Stimulated activated CD4-positive, alpha-beta T cell treated with anti-CD3 and anti-CD28 coated beads, Interleukin-15, amount 100 ng/mL, for 1 hour (primary cell): ENCODE results near the gene DAPK3.
"Not testable (repeated sequence)": the region's sequence is repeated elsewhere in the genome, so short reads cannot be mapped to it uniquely, and the experiment has no call there.

ENCODE experiments used
- DNase-seq, 2 donors: peaks; one replicate each; pipeline ENCODE4 v3.0.0-alpha.2; 2020; ENCODE audit warnings: low read depth in 1 of 2, low spot score in 1 of 2

The DAPK3 gene

GRCh38 chr19:3979289-3979673 lies 8.4 kb upstream of the DAPK3 start:
- no peak for DNase-seq

- no peak for DNase-seq
These were observed 7.2 kb upstream of the DAPK3 start for GRCh38 chr19:3978145-3978544.

- DNase-seq: no peak
These were observed 6.6 kb upstream of the DAPK3 start for GRCh38 chr19:3977242-3978143.

- no peak for DNase-seq
These were observed 5.8 kb upstream of the DAPK3 start for GRCh38 chr19:3976495-3977241.

GRCh38 chr19:3975637-3976087 lies 4.8 kb upstream of the DAPK3 start:
- no peak for DNase-seq

GRCh38 chr19:3975144-3975543 lies 4.2 kb upstream of the DAPK3 start:
- no peak for DNase-seq

GRCh38 chr19:3970313-3970807 lies 539 bp downstream of the DAPK3 start:
- DNase-seq: no peak

GRCh38 chr19:3969435-3970312 lies 1.2 kb downstream of the DAPK3 start:
- DNase-seq: no peak

- DNase-seq: no peak
These were observed 2.1 kb downstream of the DAPK3 start for GRCh38 chr19:3968556-3969434.

GRCh38 chr19:3967983-3968382 lies 2.9 kb downstream of the DAPK3 start:
- not testable (repeated sequence) for DNase-seq

- no peak for DNase-seq
These were observed 4.6 kb downstream of the DAPK3 start for GRCh38 chr19:3966051-3967017.

- DNase-seq: no peak
These were observed 6.4 kb downstream of the DAPK3 start for GRCh38 chr19:3964256-3965194.

- no peak for DNase-seq
These were observed 7.2 kb downstream of the DAPK3 start for GRCh38 chr19:3963458-3964255.

- DNase-seq: no peak
These were observed 9.9 kb downstream of the DAPK3 start for GRCh38 chr19:3961007-3961406.

- no peak for DNase-seq
These were observed 11.2 kb downstream of the DAPK3 start for GRCh38 chr19:3959766-3960131.

- no peak for DNase-seq
These were observed 11.8 kb downstream of the DAPK3 start for GRCh38 chr19:3958836-3959765.
